Activated CD8-positive, alpha-beta memory T cell treated with anti-CD3 and anti-CD28 coated beads for 48 hours (primary cell): Measurements from ENCODE around the gene HOPX.
"Not testable (repeated sequence)": the region's sequence is repeated elsewhere in the genome, so short reads cannot be mapped to it uniquely, and the experiment has no call there.

ENCODE experiments used
- DNase-seq, 3 experiments: peaks; one replicate each; pipeline ENCODE4 v3.0.0-alpha.2; 2020; ENCODE audit warnings: low read depth in 2 of 3, low spot score in 2 of 3

The HOPX gene

GRCh38 chr4:56630876-56631666, 50.0 kb downstream of the HOPX start:
- DNase-seq: no peak

DNA sequence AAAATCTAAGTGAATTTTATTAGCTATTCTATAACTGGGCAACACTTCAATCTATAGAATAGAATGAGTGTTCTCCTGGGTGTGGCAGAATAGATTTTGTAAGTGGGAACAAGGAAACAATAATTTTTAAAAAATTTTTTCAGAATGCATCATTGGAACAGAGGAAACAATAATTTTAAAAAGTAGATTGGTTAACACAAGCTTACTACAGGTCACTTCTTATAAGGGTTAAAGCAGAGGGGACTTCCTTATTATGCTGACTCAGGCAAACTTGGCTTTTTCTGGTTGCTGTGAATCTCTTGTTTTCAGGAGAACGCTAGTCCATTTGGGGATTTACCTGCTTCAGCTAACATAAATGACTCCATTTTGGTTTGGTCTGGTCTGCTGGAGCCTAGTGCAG, 52.5 kb downstream of the HOPX start:
- DNase-seq: no peak

- DNase-seq: no peak
These were observed 53.1 kb downstream of the HOPX start for GRCh38 chr4:56627985-56628384.

- no peak for DNase-seq
These were observed 53.7 kb downstream of the HOPX start for GRCh38 chr4:56627375-56627774.

DNA sequence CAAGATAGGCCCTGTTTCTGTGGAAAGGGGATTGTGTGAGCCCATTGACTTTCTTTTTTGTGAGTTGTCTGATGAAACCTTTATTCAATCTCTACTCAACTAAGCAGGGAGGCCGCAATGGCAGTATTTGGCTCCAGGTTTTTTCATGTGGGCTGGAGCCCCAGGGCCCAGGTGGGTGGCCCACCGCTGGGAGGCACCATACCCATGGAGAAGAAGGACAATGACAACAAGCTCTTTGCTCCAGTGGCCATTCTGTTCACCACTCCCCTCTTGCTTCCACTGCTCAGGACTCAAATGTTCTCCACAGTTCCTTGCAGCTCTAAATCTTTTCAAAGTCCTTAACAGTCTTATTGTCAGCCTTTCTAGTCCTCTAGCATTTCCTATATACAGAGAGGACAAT, 54.1 kb downstream of the HOPX start:
- DNase-seq: no peak

DNA sequence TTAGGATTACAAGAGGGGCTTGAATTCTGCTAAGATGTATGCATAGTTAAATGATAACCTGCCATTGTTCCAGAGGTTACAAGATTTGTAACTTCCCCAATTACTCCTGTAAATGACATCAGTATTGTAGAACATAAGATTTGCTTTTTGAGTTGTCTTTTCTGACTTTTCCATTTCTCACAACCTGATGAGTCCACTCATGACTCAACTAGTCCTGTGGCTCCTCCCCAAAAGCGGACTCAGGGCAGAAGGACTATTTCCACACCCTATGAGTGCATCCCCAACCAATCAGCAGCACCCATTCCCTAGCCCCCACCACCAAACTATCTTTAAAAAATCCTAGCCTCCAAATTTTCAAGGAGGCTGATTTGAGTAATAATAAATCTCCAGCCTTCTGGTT, 54.7 kb downstream of the HOPX start:
- no peak for DNase-seq

DNA sequence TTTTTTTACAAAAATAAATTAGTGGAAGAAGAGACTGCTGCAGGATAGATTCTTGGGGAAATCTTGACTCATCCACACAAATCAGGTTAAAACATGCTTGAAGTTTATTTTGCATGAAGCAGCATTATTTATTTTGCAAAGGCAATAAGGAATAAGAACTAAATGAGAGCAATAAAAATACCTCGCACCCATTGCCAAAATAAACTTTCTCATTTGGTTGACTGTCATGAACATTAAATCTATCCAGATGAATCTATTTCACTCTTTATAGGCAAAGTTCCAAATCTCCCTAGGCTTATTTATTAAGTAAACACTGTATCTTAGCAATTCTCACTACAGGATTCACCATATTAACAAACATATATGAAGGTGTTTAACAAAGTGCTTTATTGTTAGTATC, 58.9 kb downstream of the HOPX start:
- no peak for DNase-seq

- no peak for DNase-seq
These were observed 61.3 kb downstream of the HOPX start for GRCh38 chr4:56619816-56620215.

- no peak for DNase-seq
These were observed 61.9 kb downstream of the HOPX start for GRCh38 chr4:56619160-56619559.

DNA sequence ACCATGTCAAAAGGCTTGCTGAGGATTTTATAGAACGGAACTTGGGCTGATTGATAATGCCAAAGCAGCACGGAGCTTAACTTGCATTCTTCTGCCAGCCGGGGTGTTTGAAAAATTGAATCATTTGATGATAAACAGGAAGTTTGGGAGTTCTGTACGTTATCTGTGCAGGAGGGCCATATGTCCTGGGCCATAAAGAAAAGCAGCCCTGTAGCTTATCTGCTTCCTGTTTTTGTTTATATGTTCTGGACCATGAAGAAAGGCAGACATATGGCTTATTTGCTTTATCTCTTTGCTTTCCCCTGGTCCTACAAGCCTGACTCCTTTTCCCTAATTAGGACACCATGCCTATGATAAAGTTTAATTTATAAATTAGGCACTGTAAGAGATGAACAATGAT, 62.4 kb downstream of the HOPX start:
- DNase-seq: no peak

DNA sequence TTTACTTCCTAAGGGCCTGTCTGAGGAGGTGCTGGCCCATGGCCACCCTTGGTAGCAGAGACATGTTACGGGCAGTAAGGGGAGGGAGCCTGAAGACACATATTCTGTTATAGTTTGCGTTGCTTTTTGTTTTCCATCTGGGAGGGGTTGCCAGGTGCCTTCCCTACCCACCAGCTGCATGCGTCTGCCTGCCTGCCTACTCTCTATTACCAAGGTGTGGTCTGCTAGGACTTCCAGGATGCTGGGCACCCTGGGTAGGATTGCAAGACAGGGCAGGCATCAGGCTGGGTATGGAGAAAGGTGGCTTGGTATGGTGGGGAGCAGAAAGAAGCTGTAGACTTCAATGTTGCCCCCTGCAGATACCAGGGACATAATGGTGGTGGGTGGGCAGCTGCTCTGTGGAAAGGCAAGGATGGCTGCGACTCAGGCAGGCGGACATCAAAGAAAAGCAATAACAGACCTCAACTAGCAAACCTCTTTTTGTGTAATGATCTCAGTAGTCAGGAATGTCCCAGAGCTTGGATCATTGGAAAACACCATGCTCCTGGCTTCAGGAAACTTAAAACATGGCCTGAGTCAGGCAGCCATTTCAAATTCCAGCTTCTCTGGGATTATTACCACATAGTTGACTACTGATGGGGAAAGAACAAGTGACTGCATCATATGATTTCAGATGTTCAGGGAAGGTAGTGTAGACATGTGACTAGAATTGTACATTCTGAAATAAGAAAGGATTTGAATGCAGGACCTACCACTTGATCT, 67.8 kb downstream of the HOPX start:
- DNase-seq: no peak

DNA sequence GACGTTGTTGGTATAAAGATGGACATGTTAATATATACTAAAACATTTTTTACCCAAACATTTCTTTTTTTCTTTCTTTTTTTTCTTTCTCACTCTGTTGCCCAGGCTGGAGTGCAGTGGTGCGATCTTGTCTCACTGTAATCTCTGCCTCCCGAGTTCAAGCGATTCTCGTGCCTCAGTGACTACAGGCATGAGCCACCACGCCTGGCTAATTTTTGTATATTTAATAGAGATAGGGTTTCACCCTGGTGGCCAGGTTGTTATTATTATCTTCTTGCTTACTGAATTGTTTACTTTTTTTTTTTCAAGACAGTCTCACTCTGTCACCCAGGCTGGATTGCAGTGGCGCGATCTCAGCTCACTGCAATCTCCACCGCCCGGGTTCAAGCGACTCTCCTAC, 68.8 kb downstream of the HOPX start:
- DNase-seq: no peak

DNA sequence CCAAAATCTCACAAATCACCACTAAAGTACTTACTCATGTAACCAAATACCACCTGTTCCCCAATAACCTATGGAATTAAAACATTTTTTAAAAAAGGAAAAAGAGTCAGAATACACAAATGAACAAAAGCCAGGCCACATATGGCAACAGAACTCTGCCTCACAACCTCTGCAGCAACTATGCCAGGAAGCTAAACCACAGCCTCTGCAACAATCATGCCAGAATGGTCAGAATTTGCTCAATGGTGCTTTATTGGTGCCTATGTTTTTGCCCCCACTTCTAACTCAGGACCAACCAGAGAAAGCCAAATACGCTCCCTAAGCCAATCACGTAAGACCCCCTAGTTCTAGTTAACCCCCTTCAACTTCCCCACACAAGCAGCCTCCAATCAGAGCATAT, 69.6 kb downstream of the HOPX start:
- DNase-seq: no peak

DNA sequence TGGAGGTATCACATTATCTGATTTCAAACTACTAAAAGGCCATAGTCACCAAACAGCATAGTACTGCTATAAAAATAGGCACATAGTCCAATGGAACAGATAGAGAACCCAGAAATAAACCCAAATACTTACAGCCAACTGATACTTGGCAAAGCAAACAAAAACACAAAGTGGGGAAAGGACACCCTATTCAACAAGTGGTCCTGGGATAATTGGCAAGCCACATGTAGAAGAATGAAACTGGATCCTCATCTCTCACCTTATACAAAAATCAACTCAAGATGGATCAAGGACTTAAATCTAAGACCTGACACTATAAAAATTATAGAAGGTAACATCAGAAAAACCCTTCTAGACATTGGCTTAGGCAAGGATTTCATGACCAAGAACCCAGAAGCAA, 70.9 kb downstream of the HOPX start:
- not testable (repeated sequence) for DNase-seq

- DNase-seq: no peak
These were observed 73.2 kb downstream of the HOPX start for GRCh38 chr4:56607926-56608325.

GRCh38 chr4:56606385-56606784, 74.7 kb downstream of the HOPX start:
- DNase-seq: no peak

- DNase-seq: not testable (repeated sequence)
These were observed 75.6 kb downstream of the HOPX start for GRCh38 chr4:56605464-56605863.

DNA sequence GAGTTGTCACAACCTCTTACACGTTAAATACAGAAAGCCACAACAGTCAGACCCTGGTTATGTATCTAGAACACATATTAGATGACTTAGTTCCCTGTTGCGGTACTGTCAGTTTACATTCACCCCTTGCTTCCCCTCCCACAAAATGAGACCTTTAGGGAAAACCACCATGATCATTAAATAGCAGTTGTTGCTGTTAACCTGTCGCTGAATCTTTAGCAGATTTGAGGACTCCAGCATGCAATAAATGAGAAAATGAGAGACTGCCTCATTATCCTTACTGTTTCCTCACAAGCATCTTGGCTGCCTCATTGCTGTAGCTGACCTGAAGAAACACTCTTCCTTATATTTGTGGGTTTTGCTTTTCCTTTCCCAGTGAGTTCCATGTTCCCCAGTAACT, 77.8 kb downstream of the HOPX start:
- no peak for DNase-seq
